GM12878 (cell line): Measurements from ENCODE around the gene PRKG1. TPM values are rescaled to one million over a fixed set of nuclear protein-coding genes. Genes with fewer than 3 reads are reported as not detected.

Experiments used
- BCL11A ChIP-seq: IDR thresholded peaks from 2 replicates; pipeline ENCODE4 v1.6.1; 2011; ENCODE audit warnings: low read depth, low read length
- BCLAF1 ChIP-seq: fragments of 450-650 bp; IDR thresholded peaks from 2 replicates; pipeline ENCODE4 v1.6.1; 2017; ENCODE audit warnings: antibody characterized with exemption, mild to moderate bottlenecking, moderate library complexity
- BHLHE40 ChIP-seq, 2 experiments: fragments of 450-650 bp in 1 of 2; IDR thresholded peaks; 2 replicates each; pipeline ENCODE4 v1.6.1; 2011 to 2017; ENCODE audit warnings: low read depth in 2 of 2, borderline replicate concordance in 1 of 2, improper control_type of control experiment in 1 of 2, low read length in 1 of 2, mild to moderate bottlenecking in 1 of 2
- CHD2 ChIP-seq: IDR thresholded peaks from 2 replicates; pipeline ENCODE4 v1.6.1; 2011; ENCODE audit warnings: low read depth, low read length, improper control_type of control experiment, borderline replicate concordance
- GABPA ChIP-seq: IDR thresholded peaks from 2 replicates; pipeline ENCODE4 v1.6.1; 2014; ENCODE audit warnings: antibody characterized with exemption, low read depth, mild to moderate bottlenecking, inconsistent platforms
- HDGF ChIP-seq: fragments of 450-650 bp; IDR thresholded peaks from 2 replicates; pipeline ENCODE4 v1.6.1; 2016; ENCODE audit warnings: antibody characterized with exemption
- IKZF1 ChIP-seq: fragments of 450-650 bp; conservative IDR thresholded peaks from 2 replicates; pipeline ENCODE4 v1.6.1; 2017; ENCODE audit warnings: antibody characterized with exemption, mild to moderate bottlenecking
- RB1 ChIP-seq: fragments of 450-650 bp; formaldehyde crosslinking; IDR thresholded peaks from 2 replicates; pipeline ENCODE4 v1.6.1; 2017; ENCODE audit warnings: mild to moderate bottlenecking, borderline replicate concordance
- SIX5 ChIP-seq: IDR thresholded peaks from 2 replicates; pipeline ENCODE4 v1.6.1; 2011; ENCODE audit warnings: mild to moderate bottlenecking, low read depth, low read length, moderate library complexity; ENCODE audit not compliant: severe bottlenecking
- SKIL ChIP-seq: fragments of 450-650 bp; IDR thresholded peaks from 2 replicates; pipeline ENCODE4 v1.6.1; 2017; ENCODE audit warnings: mild to moderate bottlenecking, low read depth, inconsistent platforms; ENCODE audit not compliant: poor library complexity, severe bottlenecking
- SMARCA5 ChIP-seq: fragments of 450-650 bp; IDR thresholded peaks from 2 replicates; pipeline ENCODE4 v1.6.1; 2017; ENCODE audit warnings: mild to moderate bottlenecking
- SP1 ChIP-seq: IDR thresholded peaks from one replicate; pipeline ENCODE4 v1.6.1; 2011; ENCODE audit warnings: low read depth, low read length
- TCF12 ChIP-seq: IDR thresholded peaks from 2 replicates; pipeline ENCODE4 v1.6.1; 2011; ENCODE audit warnings: low read depth, mild to moderate bottlenecking, low read length
- YY1 ChIP-seq: IDR thresholded peaks from 2 replicates; pipeline ENCODE4 v1.6.1; 2011; ENCODE audit warnings: low read depth, mild to moderate bottlenecking, low read length
- ZNF384 ChIP-seq: IDR thresholded peaks from 2 replicates; pipeline ENCODE4 v1.6.1; 2012; ENCODE audit warnings: low read depth, mild to moderate bottlenecking, low read length, improper control_type of control experiment, borderline replicate concordance
- ZNF687 ChIP-seq: fragments of 450-650 bp; IDR thresholded peaks from 2 replicates; pipeline ENCODE4 v1.6.1; 2017; ENCODE audit warnings: mild to moderate bottlenecking, moderate library complexity
- polyA plus RNA-seq, 11 experiments: library from polyadenylated mRNA; depleted of rRNA in 4 of 11; unstranded in 6 of 11; stranded (reverse) in 5 of 11; fragments of >200 nt; fragmentation: Nextera tagmentation in 4 of 11; fragmentation: Illumina TruSeq in 1 of 11; extraction: Ambion mirVana in 4 of 11; extraction: Trizol in 1 of 11; gene quantifications; 1 replicate in 1 of 11; 2 replicates in 10 of 11; pipeline versions ENCODE4 v1.2.1 to v1.2.3, GENCODE V29; 2011 to 2016; ENCODE audit warnings: inconsistent platforms in 2 of 11, missing spikeins in 2 of 11, low read depth in 1 of 11
- total RNA-seq, 4 experiments: library from RNA; depleted of rRNA in 3 of 4; stranded (reverse); fragments of >200 nt in 3 of 4; fragmentation: Illumina TruSeq in 1 of 4; extraction: Trizol in 1 of 4; gene quantifications; 2 replicates each; pipeline versions ENCODE4 v1.2.1 to v1.2.3, GENCODE V29; 2013 to 2021

Gene PRKG1
- total and polyA plus RNA-seq, 10 of the 15 experiments (the other 5 are each of a cell fraction or from before 2014, with no cell fraction given), result 0.04 to 0.05 TPM; not detected in 8

- TF ChIP-seq ZNF687 (no peak), BCL11A (no peak), SIX5 (no peak), IKZF1 (no peak), SMARCA5 (no peak), CHD2 (no peak), GABPA (no peak), YY1 (no peak), TCF12 (no peak), RB1 (no peak), ZNF384 (no peak), SKIL (no peak), HDGF (no peak), SP1 (no peak), BCLAF1 (no peak), BHLHE40 (IDR thresholded peaks at IDR 0.05; ENCODE audit: borderline replicate concordance in 1 of 2, low read depth in 2 of 2, low read length in 1 of 2) (no peak)
Observed at GRCh38 chr10:52326382-52326781, 1252.1 kb downstream of the PRKG1 start (continued).
